SK-N-MC (cell line): ENCODE results near the gene EHD3.

Source experiments
- DNase-seq: peaks from one replicate; pipeline ENCODE4 v3.0.0-alpha.2; 2011; ENCODE audit warnings: low read depth, low spot score
- H3K27ac ChIP-seq: fragments of 200-600 bp; sonication (generic); 2 replicates; pipeline ENCODE4 v1.5.1; 2016; ENCODE audit warnings: mixed run types
- H3K36me3 ChIP-seq: fragments of 200-600 bp; sonication (generic); 2 replicates; pipeline ENCODE4 v1.6.1; 2017; ENCODE audit warnings: antibody characterized with exemption, low read length, mixed read lengths; ENCODE audit not compliant: insufficient read depth
- H3K4me3 ChIP-seq: fragments of 200-600 bp; sonication (generic); 2 replicates; pipeline ENCODE4 v1.5.1; 2016
- H3K9ac ChIP-seq: fragments of 200-600 bp; sonication (generic); 2 replicates; pipeline ENCODE4 v1.8.0; 2017; ENCODE audit warnings: mixed run types, mixed read lengths; ENCODE audit not compliant: insufficient read length
- H3K9me3 ChIP-seq: fragments of 200-600 bp; sonication (generic); 2 replicates; pipeline ENCODE4 v1.6.1; 2017; ENCODE audit warnings: low read depth, mild to moderate bottlenecking, antibody characterized with exemption, low read length, moderate library complexity, mixed read lengths
- EZH2 ChIP-seq: fragments of 200-600 bp; sonication (generic); IDR thresholded peaks from one replicate; pipeline ENCODE4 v1.6.1; 2017; ENCODE audit warnings: antibody characterized with exemption
- FOXP2 ChIP-seq: optimal IDR thresholded peaks from 2 replicates; pipeline ENCODE3; 2011; ENCODE audit warnings: mild to moderate bottlenecking, moderate library complexity; ENCODE audit not compliant: insufficient read depth; ENCODE audit errors: extremely low read length, control extremely low read depth
- POLR2AphosphoS5 ChIP-seq: IDR thresholded peaks from 2 replicates; pipeline ENCODE4 v1.6.1; 2012; ENCODE audit warnings: mild to moderate bottlenecking, low read depth, low read length, borderline replicate concordance

Gene EHD3

DNA sequence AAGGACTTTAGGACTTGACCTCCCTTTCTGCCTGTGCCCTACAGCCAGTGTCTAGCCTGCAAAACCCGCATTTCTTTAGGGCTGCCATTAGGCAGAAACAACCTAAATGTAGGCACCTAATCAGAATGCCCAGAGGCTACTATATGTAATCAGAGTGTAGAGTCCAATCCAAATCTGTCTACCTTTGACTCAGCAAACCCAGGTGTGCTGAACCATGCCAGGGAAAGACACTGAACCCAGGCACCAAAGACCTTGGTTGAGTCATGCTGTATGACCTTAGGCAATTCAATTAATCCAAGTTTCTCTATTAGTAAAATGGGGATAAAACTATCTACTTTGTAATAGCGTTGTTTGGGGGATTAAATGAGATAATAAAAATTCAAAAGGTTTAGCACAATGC lies 37.3 kb upstream of the EHD3 start:
- Histone ChIP-seq H3K9me3 (no peaks in the 10 kb centered on the region), H3K4me3 (no peak overlapping the region), H3K27ac (no peak overlapping the region), H3K36me3 (no peaks in the 10 kb centered on the region), H3K9ac (no peak overlapping the region)
- no peak for DNase-seq
- no peak for TF ChIP-seq POLR2AphosphoS5
- no peak for TF ChIP-seq FOXP2
- no peak for TF ChIP-seq EZH2

DNA sequence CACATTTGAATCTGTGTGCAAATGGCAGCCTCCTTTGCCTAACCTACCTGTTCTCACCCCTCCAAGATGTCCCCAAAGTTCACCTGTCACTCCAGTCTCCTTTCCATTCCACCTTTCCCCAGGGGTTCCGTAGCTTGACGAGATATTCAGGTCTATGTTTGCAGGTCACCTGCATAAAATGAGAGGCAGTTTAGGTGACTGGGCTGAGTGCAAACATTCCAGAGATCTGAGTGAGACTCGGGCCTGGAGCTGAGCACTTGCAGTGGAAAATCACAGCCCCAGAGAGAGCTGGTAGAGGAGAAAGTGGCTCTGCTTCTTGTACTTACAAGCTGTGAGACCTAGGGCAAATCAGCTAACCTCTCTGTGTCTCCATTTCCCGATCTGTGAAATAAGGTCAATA lies 36.8 kb upstream of the EHD3 start:
- DNase-seq, result no peak

DNA sequence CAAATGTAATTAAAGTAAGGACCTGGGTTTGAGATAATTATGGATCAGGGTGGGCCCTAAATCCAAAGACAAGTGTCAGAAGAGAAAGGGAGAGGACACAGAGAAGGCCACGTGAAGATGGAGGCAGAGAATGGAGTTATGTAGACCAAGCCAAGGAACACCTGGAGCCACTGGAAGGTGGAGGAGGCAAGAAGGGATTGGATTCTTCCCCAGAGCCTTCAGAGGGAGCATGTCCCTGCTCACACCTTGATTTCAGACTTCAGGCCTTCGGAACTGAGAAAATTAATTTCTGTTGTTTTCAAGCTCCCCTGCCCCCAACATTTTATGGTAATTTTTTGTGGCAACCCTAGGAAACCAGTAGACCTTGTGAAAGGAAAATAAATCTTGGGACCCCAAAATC lies 36.3 kb upstream of the EHD3 start:
- no peaks in the 10 kb centered on the region for H3K9me3 ChIP-seq
- no peaks in the 10 kb centered on the region for H3K36me3 ChIP-seq
- H3K9ac ChIP-seq, result no peak overlapping the region
- H3K27ac ChIP-seq, result no peak overlapping the region
- no peak for DNase-seq
- TF ChIP-seq EZH2, result no peak
- no peak for TF ChIP-seq FOXP2
- TF ChIP-seq POLR2AphosphoS5, result no peak
- no peak overlapping the region for H3K4me3 ChIP-seq

More for the DNA sequence above, 36.8 kb upstream of the EHD3 start:
- Histone ChIP-seq H3K36me3 (no peaks in the 10 kb centered on the region), H3K9me3 (no peaks in the 10 kb centered on the region), H3K27ac (no peak overlapping the region), H3K9ac (no peak overlapping the region), H3K4me3 (no peak overlapping the region)
- TF ChIP-seq EZH2 (no peak), POLR2AphosphoS5 (no peak), FOXP2 (no peak)

DNA sequence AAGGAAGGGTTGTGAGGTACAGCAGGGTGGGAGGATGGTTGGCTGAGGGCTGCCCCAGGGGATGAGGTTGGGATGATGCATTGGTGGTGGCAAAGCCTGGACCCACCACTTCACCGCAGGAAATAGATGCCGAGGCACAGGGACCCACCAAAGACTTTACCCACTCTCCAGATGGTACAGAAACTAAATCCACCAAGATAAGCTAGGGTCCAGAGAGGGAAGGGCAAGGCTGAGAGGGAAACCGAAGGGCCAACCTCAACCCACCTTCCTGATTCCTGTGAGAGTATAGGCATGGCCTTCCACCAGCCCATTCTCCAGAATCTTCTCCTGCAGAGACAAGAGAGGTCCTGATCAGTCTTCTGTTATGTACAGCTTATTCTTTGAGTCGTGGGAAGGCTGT lies 34.7 kb upstream of the EHD3 start:
- no peaks in the 10 kb centered on the region for H3K9me3 ChIP-seq
- no peak overlapping the region for H3K27ac ChIP-seq
- H3K9ac ChIP-seq, result no peak overlapping the region
- H3K36me3 ChIP-seq, result no peaks in the 10 kb centered on the region
- TF ChIP-seq EZH2 (no peak), POLR2AphosphoS5 (no peak), FOXP2 (no peak)
- H3K4me3 ChIP-seq, result no peak overlapping the region
- no peak for DNase-seq

DNA sequence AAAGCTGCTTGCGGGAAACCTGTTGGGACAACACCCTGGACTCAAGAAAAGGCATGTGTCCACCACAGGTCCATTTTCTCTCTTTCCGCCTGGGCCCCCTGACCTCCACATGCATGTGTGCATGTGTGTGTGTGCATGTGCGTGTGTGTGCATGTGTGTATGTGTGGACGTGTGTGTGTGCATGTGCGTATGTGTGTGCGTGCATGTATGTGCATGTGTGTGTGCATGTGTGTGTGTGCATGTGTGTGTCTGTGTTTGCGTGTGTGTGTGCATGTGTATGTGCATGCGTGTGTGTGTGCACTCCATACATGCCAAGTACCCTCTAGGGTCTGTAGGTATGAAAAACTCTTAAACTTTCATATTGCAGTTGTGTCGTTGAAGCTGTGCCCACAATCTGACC lies 33.0 kb upstream of the EHD3 start:
- TF ChIP-seq FOXP2, result no peak
- no peak for TF ChIP-seq EZH2
- TF ChIP-seq POLR2AphosphoS5, result no peak
- no peaks in the 10 kb centered on the region for H3K36me3 ChIP-seq
- H3K9me3 ChIP-seq, result no peaks in the 10 kb centered on the region
- H3K4me3 ChIP-seq, result no peak overlapping the region
- H3K9ac ChIP-seq, result no peak overlapping the region
- no peak overlapping the region for H3K27ac ChIP-seq
- no peak for DNase-seq

DNA sequence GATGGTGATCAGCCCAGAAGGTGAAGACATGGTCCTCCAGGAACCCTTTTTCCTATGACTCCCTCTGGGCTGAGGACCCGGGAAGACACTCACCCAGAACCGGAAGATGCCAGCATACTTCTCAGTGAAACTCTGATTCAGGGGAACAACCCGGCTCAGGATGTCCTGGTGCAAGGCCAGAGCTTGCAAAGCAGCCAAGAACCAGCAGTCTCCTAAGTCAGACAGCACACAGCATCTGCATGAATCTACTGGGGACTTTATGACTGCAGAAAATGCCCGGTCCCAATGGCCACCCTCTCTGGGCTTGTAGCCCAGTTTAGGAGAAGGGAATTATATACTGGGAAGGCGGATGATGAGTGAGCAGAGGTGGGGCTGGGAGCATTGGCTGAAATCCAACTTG lies 31.9 kb upstream of the EHD3 start:
- Histone ChIP-seq H3K4me3 (no peak overlapping the region), H3K36me3 (no peaks in the 10 kb centered on the region), H3K9me3 (no peaks in the 10 kb centered on the region), H3K9ac (no peak overlapping the region), H3K27ac (no peak overlapping the region)
- DNase-seq, result no peak
- no peak for TF ChIP-seq POLR2AphosphoS5
- no peak for TF ChIP-seq EZH2
- no peak for TF ChIP-seq FOXP2

DNA sequence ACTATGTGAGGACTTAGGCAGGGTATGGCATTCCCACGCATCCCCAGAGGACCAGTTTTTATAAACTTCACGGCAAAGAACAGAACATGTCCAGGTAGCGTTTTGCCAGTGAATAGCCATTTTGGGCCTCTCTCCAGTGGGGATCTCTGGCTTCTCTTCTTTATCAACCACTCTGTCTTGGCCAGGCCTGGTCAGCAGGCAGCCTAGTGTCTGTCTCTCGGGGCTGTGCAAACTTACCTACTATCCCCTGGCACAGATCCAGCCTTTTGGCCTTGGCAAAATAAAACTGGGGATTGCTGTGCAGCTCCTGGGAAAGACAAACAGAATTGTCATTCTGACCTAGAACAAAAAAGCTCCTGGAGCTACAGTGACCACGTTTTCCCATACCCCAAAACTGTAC lies 31.1 kb upstream of the EHD3 start:
- Histone ChIP-seq H3K4me3 (no peak overlapping the region), H3K27ac (no peak overlapping the region), H3K9me3 (no peaks in the 10 kb centered on the region), H3K36me3 (no peaks in the 10 kb centered on the region), H3K9ac (no peak overlapping the region)
- TF ChIP-seq POLR2AphosphoS5, result no peak
- TF ChIP-seq EZH2, result no peak
- no peak for TF ChIP-seq FOXP2
- no peak for DNase-seq

DNA sequence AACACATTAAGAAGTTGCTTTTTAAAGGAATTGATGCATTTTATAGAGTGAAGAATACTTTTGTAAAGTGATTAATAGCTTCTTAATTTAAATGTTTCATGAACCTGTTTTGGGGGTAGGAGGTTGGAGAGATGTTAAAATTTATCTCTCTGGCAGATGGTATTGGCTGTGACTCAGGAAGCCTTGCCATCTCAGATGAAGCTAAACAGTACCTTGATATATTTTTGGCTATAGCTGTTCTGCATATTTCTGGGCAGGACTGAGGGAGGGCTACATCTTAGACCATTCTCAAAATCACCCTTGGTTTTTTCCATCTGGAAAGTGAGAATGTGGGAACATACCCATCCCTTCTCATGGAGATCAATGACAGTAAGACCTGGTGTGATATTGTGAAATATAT lies 30.0 kb upstream of the EHD3 start:
- DNase-seq, result no peak
- Histone ChIP-seq H3K9ac (no peak overlapping the region), H3K36me3 (no peaks in the 10 kb centered on the region), H3K27ac (no peak overlapping the region), H3K9me3 (no peaks in the 10 kb centered on the region), H3K4me3 (no peak overlapping the region)
- TF ChIP-seq POLR2AphosphoS5, result no peak

DNA sequence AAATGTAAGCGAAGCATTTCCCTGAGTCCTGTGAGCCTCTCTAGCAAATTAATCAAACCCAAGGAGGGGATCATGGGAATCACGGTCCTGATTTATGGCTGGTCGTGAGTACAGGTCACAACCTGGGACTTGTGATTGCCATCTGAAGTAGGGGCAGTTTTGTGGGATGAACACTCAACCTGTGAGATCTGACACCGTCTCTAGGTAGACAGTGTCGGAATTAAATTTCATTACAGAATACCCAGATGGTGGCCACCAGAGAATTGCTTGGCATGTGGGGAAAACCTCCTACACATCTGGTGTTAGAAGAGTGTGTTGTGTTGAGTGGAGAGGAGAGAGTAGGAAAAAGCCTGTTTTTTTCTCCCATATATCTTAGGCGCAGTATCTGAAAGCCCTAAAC lies 29.2 kb upstream of the EHD3 start:
- no peak for TF ChIP-seq EZH2
- TF ChIP-seq FOXP2, result no peak
- TF ChIP-seq POLR2AphosphoS5, result no peak
- no peak overlapping the region for H3K27ac ChIP-seq
- no peak overlapping the region for H3K4me3 ChIP-seq
- no peaks in the 10 kb centered on the region for H3K36me3 ChIP-seq
- no peak for DNase-seq
- H3K9ac ChIP-seq, result no peak overlapping the region
- no peaks in the 10 kb centered on the region for H3K9me3 ChIP-seq

DNA sequence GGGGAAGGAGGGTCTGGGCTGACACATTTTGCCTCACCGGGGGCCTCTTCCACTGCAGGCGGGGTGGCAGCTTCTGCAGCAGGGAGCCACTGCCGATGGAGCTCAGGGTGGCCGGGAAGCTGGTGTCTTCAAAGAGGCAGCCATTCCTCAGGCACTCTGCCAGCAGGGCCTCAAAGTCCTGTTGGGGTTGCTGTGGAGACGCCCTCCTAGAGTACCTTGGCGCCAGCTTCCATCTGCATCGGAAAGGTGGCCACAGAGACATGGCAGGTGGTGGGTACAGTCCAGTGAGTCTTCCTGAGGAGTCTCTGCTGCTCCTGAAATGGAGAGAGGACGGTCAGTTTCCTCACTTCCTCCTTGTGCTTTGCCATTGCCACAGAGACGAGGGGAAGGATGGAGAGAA lies 28.8 kb upstream of the EHD3 start:
- H3K36me3 ChIP-seq, result no peaks in the 10 kb centered on the region
- no peak overlapping the region for H3K4me3 ChIP-seq
- H3K9ac ChIP-seq, result no peak overlapping the region
- no peak for DNase-seq
- TF ChIP-seq POLR2AphosphoS5 (no peak), FOXP2 (no peak), EZH2 (no peak)
- H3K9me3 ChIP-seq, result no peaks in the 10 kb centered on the region
- H3K27ac ChIP-seq, result no peak overlapping the region

DNA sequence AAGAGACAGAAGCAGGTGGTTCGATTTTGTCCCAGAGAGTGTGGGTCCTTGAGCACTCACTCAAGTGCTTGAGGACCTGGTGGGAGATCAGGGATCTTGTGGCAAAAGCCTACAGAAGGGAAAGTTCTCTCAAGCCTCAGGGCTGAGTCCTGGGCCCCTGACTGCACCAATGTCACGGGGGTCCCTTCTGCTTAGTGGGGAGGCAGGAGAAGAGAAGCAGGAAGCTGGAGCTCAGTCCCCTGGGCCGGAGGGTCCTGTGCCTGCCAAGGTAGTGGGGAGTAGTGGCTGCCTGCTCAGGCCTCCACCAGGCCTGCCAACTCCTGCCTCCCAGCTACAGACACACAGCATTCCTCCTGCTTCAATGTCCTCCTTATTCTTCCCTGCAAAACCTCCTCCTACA lies 28.3 kb upstream of the EHD3 start:
- H3K36me3 ChIP-seq, result no peaks in the 10 kb centered on the region
- H3K9me3 ChIP-seq, result no peaks in the 10 kb centered on the region
- H3K27ac ChIP-seq, result no peak overlapping the region
- H3K4me3 ChIP-seq, result no peak overlapping the region
- H3K9ac ChIP-seq, result no peak overlapping the region
- TF ChIP-seq POLR2AphosphoS5 (no peak), EZH2 (no peak), FOXP2 (no peak)
- no peak for DNase-seq
